AG09319 (cell line): ENCODE results near the gene OSBPL5.

Experiments
- DNase-seq: peaks from one replicate; pipeline ENCODE4 v3.0.0-alpha.2; 2010; ENCODE audit warnings: low read depth; ENCODE audit errors: extremely low read depth
- CTCF ChIP-seq: IDR thresholded peaks from 2 replicates; pipeline ENCODE4 v1.5.1; 2011; ENCODE audit warnings: low read depth, mild to moderate bottlenecking, inconsistent platforms, low read length, moderate library complexity

OSBPL5 gene

GRCh38 chr11:3192511-3193372 is 27.6 kb upstream of the OSBPL5 start:
- DNase-seq: no peak
- TF ChIP-seq CTCF: no peak

- DNase-seq: no peak
Observed at GRCh38 chr11:3191586-3192324, 26.6 kb upstream of the OSBPL5 start.

GRCh38 chr11:3190600-3190999 is 25.5 kb upstream of the OSBPL5 start:
- no peak for TF ChIP-seq CTCF
- DNase-seq: no peak

More at GRCh38 chr11:3191586-3192324, 26.6 kb upstream of the OSBPL5 start:
- no peak for TF ChIP-seq CTCF

GRCh38 chr11:3189886-3190583 is 24.9 kb upstream of the OSBPL5 start:
- no peak for DNase-seq
- no peak for TF ChIP-seq CTCF

- no peak for TF ChIP-seq CTCF
- DNase-seq: no peak
Observed at GRCh38 chr11:3189196-3189843, 24.2 kb upstream of the OSBPL5 start.

GRCh38 chr11:3188496-3189195 is 23.5 kb upstream of the OSBPL5 start:
- no peak for TF ChIP-seq CTCF

More at GRCh38 chr11:3188496-3189195, 23.5 kb upstream of the OSBPL5 start:
- no peak for DNase-seq
